Effector memory CD4-positive, alpha-beta T cell (primary cell): ENCODE measurements around the gene YY2.
"Not testable (repeated sequence)": the region's sequence is repeated elsewhere in the genome, so short reads cannot be mapped to it uniquely, and the experiment has no call there.

Source experiments
- DNase-seq, 3 donors: peaks; one replicate each; pipeline ENCODE4 v3.0.0-alpha.2; 2020
- H3K27ac ChIP-seq: 2 replicates; pipeline ENCODE4 v1.7.0; 2013; ENCODE audit warnings: mild to moderate bottlenecking, low read length, moderate library complexity; ENCODE audit not compliant: insufficient read depth, poor library complexity, severe bottlenecking
- H3K27me3 ChIP-seq: replicated peaks from 2 replicates; pipeline ENCODE4 v1.7.0; 2013; ENCODE audit warnings: mild to moderate bottlenecking, low read length; ENCODE audit not compliant: insufficient read depth, control insufficient read depth, poor library complexity, severe bottlenecking
- H3K36me3 ChIP-seq: 2 replicates; pipeline ENCODE4 v1.7.0; 2013; ENCODE audit warnings: mild to moderate bottlenecking, low read length, moderate library complexity; ENCODE audit not compliant: control insufficient read depth, insufficient read depth
- H3K4me1 ChIP-seq: 2 replicates; pipeline ENCODE4 v1.7.0; 2013; ENCODE audit warnings: low read length, mild to moderate bottlenecking; ENCODE audit not compliant: control insufficient read depth, insufficient read depth, poor library complexity, severe bottlenecking
- H3K4me3 ChIP-seq: 2 replicates; pipeline ENCODE4 v1.7.0; 2013; ENCODE audit warnings: low read length, low read depth, mild to moderate bottlenecking; ENCODE audit not compliant: insufficient read depth, poor library complexity, severe bottlenecking
- H3K9me3 ChIP-seq: 2 replicates; pipeline ENCODE4 v1.7.0; 2013; ENCODE audit warnings: mild to moderate bottlenecking, low read length, moderate library complexity; ENCODE audit not compliant: control insufficient read depth
- total RNA-seq, 3 donors: gene quantifications; one replicate each; lab custom pipeline; 2026; lab: John Stamatoyannopoulos, UW

The YY2 gene
- 0.19 to 0.35 (median 0.26) reads per million in 3 donors for total RNA-seq

GRCh38 chrX:21855937-21856415, at the start of gene YY2:
YY2 (plus strand) TSS chrX:21855987; CDS start chrX:21856485, 498 bp downstream.
- Histone ChIP-seq H3K9me3 (no peaks in the 10 kb centered on the region), H3K4me3 (no peak within 1 kb of the TSS), H3K4me1 (no peaks in the 10 kb centered on the region), H3K36me3 (no peaks in the 10 kb centered on the region), H3K27ac (no peak within 1 kb of the TSS), H3K27me3 (no peaks in the 10 kb centered on the region)
- DNase-seq, result no peak

GRCh38 chrX:21806691-21807090, 49.1 kb upstream of the YY2 start:
- Histone ChIP-seq H3K4me1 (no peaks in the 10 kb centered on the region), H3K4me3 (no peak overlapping the region), H3K27me3 (no peaks in the 10 kb centered on the region), H3K9me3 (no peaks in the 10 kb centered on the region), H3K27ac (no peak overlapping the region), H3K36me3 (no peaks in the 10 kb centered on the region)
- DNase-seq, result no peak

- H3K9me3 ChIP-seq, result no peaks in the 10 kb centered on the region
- no peak overlapping the region for H3K27ac ChIP-seq
- H3K4me1 ChIP-seq, result no peaks in the 10 kb centered on the region
- DNase-seq, result no peak
- H3K27me3 ChIP-seq, result no peaks in the 10 kb centered on the region
- no peak overlapping the region for H3K4me3 ChIP-seq
- no peaks in the 10 kb centered on the region for H3K36me3 ChIP-seq
These were observed 44.0 kb upstream of the YY2 start for GRCh38 chrX:21811832-21812231.

- no peak for DNase-seq
- H3K27ac ChIP-seq, result no peak overlapping the region
- H3K4me1 ChIP-seq, result no peaks in the 10 kb centered on the region
- no peak overlapping the region for H3K4me3 ChIP-seq
- H3K9me3 ChIP-seq, result no peaks in the 10 kb centered on the region
- H3K36me3 ChIP-seq, result no peaks in the 10 kb centered on the region
- H3K27me3 ChIP-seq, result no peaks in the 10 kb centered on the region
These were observed 43.2 kb upstream of the YY2 start for GRCh38 chrX:21812628-21813027.

GRCh38 chrX:21813612-21814368, 42.0 kb upstream of the YY2 start:
- Histone ChIP-seq H3K27ac (no peak overlapping the region), H3K4me1 (no peaks in the 10 kb centered on the region), H3K4me3 (no peak overlapping the region), H3K27me3 (no peaks in the 10 kb centered on the region), H3K9me3 (no peaks in the 10 kb centered on the region), H3K36me3 (no peaks in the 10 kb centered on the region)
- DNase-seq, result no peak

- H3K27ac ChIP-seq, result no peak overlapping the region
- no peaks in the 10 kb centered on the region for H3K36me3 ChIP-seq
These were observed 39.7 kb upstream of the YY2 start for GRCh38 chrX:21816136-21816535.

GRCh38 chrX:21820170-21820569, 35.6 kb upstream of the YY2 start:
- H3K27me3 ChIP-seq, H3K9me3 ChIP-seq, DNase-seq, H3K36me3 ChIP-seq, H3K27ac ChIP-seq, H3K4me3 ChIP-seq, H3K4me1 ChIP-seq: not testable (repeated sequence)

More at GRCh38 chrX:21816136-21816535, 39.7 kb upstream of the YY2 start:
- Histone ChIP-seq H3K4me3 (no peak overlapping the region), H3K4me1 (no peaks in the 10 kb centered on the region), H3K27me3 (no peaks in the 10 kb centered on the region), H3K9me3 (no peaks in the 10 kb centered on the region)
- no peak for DNase-seq

GRCh38 chrX:21821875-21822274, 33.9 kb upstream of the YY2 start:
- no peaks in the 10 kb centered on the region for H3K36me3 ChIP-seq
- no peak overlapping the region for H3K27ac ChIP-seq
- H3K27me3 ChIP-seq, result no peaks in the 10 kb centered on the region
- H3K4me3 ChIP-seq, result no peak overlapping the region
- H3K9me3 ChIP-seq, result no peaks in the 10 kb centered on the region
- no peaks in the 10 kb centered on the region for H3K4me1 ChIP-seq
- no peak for DNase-seq

GRCh38 chrX:21831496-21831895, 24.3 kb upstream of the YY2 start:
- H3K27me3 ChIP-seq, result no peaks in the 10 kb centered on the region
- H3K4me3 ChIP-seq, result no peak overlapping the region
- H3K9me3 ChIP-seq, result no peaks in the 10 kb centered on the region
- no peak for DNase-seq
- no peak overlapping the region for H3K27ac ChIP-seq
- H3K36me3 ChIP-seq, result no peaks in the 10 kb centered on the region
- no peaks in the 10 kb centered on the region for H3K4me1 ChIP-seq

GRCh38 chrX:21837056-21837455, 18.7 kb upstream of the YY2 start:
- Histone ChIP-seq H3K27me3 (no peaks in the 10 kb centered on the region), H3K9me3 (no peaks in the 10 kb centered on the region)

More at GRCh38 chrX:21837056-21837455, 18.7 kb upstream of the YY2 start:
- H3K36me3 ChIP-seq, result no peaks in the 10 kb centered on the region
- no peak overlapping the region for H3K4me3 ChIP-seq
- no peaks in the 10 kb centered on the region for H3K4me1 ChIP-seq
- DNase-seq, result no peak
- no peak overlapping the region for H3K27ac ChIP-seq
